BJ (cell line): ENCODE measurements around the gene TBL1X. TPM values are rescaled to one million over a fixed set of nuclear protein-coding genes. Genes with fewer than 3 reads are reported as not detected.
A peak's percentile ranks its signal among the peaks of the same experiment; 100 is the strongest.

Experiments
- CTCF ChIA-PET: fragments of 350-600 bp; formaldehyde crosslinking; extraction: SDS; loops from one replicate; lab custom pipeline; 2021; ENCODE audit warnings: antibody characterized with exemption, inconsistent platforms; lab: Yijun Ruan, JAX
- POLR2A ChIA-PET: fragments of 300-600 bp; sonication (Branson Sonifier 250); formaldehyde crosslinking; extraction: SDS; loops from one replicate; lab custom pipeline; 2021; ENCODE audit warnings: antibody characterized with exemption; lab: Charles Lee
- DNase-seq: peaks from one replicate; pipeline ENCODE4 v3.0.0-alpha.2; 2011; ENCODE audit warnings: low read depth
- H3K27me3 ChIP-seq: 2 replicates; pipeline ENCODE4 v1.6.0; 2011; ENCODE audit warnings: low read length; ENCODE audit not compliant: control insufficient read depth, insufficient read depth
- H3K36me3 ChIP-seq: 2 replicates; pipeline ENCODE4 v1.5.1; 2011; ENCODE audit warnings: low read length; ENCODE audit not compliant: control insufficient read depth, insufficient read depth
- H3K4me3 ChIP-seq: 2 replicates; pipeline ENCODE4 v1.5.1; 2011; ENCODE audit warnings: low read depth, mild to moderate bottlenecking, control low read depth, low read length
- polyA plus RNA-seq: library from polyadenylated mRNA; depleted of rRNA; stranded (reverse); fragments of >200 nt; gene quantifications from 2 replicates; pipeline ENCODE4 v1.2.3, GENCODE V29; 2011
- TF ChIP-seq, protein P1 (sequence below): IDR thresholded peaks from 2 replicates; pipeline ENCODE4 v1.5.1; 2011; ENCODE audit warnings: low read depth, mild to moderate bottlenecking, control low read depth, inconsistent platforms, low read length, moderate library complexity; ENCODE audit not compliant: insufficient read depth

The TBL1X gene
- polyA plus RNA-seq, 1 experiment: 13.2 TPM

DNA sequence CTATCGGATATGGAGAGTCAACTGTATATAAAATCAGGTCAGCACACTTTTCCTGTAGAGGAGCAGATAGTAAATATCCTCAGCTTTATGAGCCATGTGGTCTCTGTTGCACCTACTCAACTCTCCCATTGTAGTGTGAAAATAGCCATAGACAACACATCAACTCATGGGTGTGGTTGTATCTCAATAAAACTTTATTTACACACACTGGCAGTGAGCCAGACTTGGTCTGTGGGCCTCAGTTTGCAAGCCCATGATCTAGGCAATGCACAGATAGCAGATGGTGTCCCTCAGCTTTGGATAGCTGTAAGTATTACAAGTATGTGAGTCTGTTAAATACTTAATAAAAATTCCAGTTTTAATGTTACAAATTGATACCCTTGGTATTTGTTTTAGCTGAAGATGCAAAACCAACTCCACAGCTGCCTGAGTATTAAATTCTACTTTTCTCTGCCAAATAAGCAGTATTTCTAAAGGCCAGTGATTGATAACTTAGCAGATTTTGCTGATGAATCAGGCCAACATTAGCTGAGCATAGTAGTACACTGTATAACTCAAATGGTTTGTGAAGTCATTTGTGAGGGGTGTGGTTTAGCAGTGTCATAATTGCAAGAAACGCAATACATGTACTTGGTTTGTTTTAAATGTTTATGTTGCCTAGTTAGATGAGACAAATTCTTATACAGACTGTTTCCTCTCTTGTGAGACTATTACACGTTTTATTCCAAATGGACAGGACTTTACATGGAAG lies 213.5 kb downstream of the TBL1X start:
- Histone ChIP-seq H3K4me3 (no peak overlapping the region), H3K27me3 (no peaks in the 10 kb centered on the region), H3K36me3 (no peaks in the 10 kb centered on the region)
- ChIA-PET CTCF (interaction anchor here (0.6 kb wide), 1 partner anchor 149 kb away, joined by 3 read pairs; no protein-coding TSS in a partner anchor), POLR2A (no interaction called here)
- DNase-seq: no peak
- TF ChIP-seq, protein P1, sequence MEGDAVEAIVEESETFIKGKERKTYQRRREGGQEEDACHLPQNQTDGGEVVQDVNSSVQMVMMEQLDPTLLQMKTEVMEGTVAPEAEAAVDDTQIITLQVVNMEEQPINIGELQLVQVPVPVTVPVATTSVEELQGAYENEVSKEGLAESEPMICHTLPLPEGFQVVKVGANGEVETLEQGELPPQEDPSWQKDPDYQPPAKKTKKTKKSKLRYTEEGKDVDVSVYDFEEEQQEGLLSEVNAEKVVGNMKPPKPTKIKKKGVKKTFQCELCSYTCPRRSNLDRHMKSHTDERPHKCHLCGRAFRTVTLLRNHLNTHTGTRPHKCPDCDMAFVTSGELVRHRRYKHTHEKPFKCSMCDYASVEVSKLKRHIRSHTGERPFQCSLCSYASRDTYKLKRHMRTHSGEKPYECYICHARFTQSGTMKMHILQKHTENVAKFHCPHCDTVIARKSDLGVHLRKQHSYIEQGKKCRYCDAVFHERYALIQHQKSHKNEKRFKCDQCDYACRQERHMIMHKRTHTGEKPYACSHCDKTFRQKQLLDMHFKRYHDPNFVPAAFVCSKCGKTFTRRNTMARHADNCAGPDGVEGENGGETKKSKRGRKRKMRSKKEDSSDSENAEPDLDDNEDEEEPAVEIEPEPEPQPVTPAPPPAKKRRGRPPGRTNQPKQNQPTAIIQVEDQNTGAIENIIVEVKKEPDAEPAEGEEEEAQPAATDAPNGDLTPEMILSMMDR: no peak

DNA sequence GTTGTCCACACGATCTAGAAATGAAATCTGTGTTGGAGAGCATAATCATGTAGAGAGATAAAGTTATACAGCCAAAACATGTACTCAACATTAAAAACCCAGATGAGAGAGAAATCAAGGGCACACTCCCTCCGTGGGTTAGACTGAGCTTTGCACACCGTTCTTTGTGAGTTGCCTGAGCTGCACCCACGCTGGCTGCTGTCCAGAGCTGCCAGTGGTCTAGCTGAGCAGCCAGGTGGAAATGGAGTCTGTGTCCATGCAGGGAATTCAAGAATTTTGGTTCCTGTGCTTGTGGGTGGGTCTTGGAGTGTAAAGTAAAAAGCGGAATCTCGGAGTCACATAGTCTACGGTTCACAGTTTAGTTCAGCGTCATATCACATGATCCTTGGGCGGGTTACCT lies 216.2 kb downstream of the TBL1X start:
- Histone ChIP-seq H3K36me3 (no peaks in the 10 kb centered on the region), H3K4me3 (no peak overlapping the region), H3K27me3 (no peaks in the 10 kb centered on the region)
- TF ChIP-seq, protein P1: no peak
- POLR2A ChIA-PET: no interaction called here
- DNase-seq: no peak
- CTCF ChIA-PET: no interaction called here

DNA sequence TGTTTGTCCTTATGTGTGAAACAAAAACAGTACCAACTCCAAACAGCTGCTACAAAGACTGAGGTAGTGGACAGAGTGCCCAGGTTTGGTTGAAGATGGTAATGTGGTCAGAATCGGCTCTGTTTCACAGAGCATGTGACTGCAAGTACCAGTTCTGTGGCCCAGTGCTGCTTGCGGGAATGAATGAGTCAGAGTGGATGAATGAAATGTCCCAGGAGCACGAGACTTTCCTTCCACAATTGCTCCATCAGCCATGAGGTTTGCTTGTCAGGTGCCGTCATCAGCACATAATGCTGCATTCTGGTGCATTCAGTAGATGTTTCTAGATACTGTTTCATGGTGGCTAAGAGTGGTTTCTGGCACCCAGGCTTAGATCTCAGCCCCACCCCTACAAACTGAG lies 216.6 kb downstream of the TBL1X start:
- Histone ChIP-seq H3K27me3 (no peaks in the 10 kb centered on the region), H3K36me3 (no peaks in the 10 kb centered on the region), H3K4me3 (no peak overlapping the region)
- ChIA-PET POLR2A (no interaction called here), CTCF (no interaction called here)
- TF ChIP-seq, protein P1: no peak
- no peak for DNase-seq

DNA sequence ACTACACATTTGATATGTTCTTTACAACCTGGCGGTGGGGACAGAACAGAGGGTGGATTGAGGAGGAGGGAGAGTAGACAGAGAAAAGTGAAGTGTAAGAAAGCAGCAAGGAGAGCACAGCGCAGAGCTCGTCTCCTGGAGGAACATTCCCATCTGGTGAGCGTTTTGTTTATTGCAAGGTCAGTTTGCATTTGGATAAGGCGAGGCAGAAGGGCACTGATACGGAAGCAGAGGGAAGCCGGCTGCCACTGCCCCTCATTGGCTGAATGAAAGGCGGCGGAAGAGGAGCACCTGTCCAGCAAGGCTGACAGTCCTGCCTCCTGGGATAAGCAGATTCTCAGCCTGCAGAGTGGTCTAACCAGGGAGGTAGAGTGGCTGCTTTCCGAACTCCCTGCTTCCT lies 217.6 kb downstream of the TBL1X start:
- POLR2A ChIA-PET: no interaction called here
- CTCF ChIA-PET: interaction anchor here (0.6 to 1.0 kb wide), 2 partner anchors 170 to 866 kb away, joined by 4 read pairs; no protein-coding TSS in a partner anchor
- TF ChIP-seq, protein P1: peak; percentile 16; the same call in 1 of the 2 replicates

DNA sequence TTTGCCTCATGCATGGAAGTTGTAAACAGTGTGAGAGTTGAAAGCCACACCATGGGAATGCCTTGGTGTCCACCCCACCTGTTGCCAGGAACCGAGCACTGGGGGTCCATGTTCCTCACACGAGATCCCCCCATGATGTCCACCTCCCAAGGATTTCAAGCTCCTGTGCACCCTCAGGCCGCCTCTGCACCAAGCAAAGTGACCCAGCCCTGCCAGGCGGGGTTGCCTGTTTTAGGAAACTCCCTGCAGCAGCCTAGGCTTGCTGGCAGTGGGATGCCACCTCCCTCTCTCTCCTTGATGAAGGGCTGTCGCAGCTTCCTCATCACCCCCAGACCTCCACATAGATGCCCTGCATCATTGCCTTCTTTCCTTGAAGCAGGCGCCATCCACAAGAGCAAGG lies 218.0 kb downstream of the TBL1X start:
- TF ChIP-seq, protein P1: no peak
- no peaks in the 10 kb centered on the region for H3K36me3 ChIP-seq
- POLR2A ChIA-PET: no interaction called here
- no peak overlapping the region for H3K4me3 ChIP-seq
- no peaks in the 10 kb centered on the region for H3K27me3 ChIP-seq
- CTCF ChIA-PET: interaction anchor here (1.0 kb wide), 1 partner anchor 867 kb away, joined by 4 read pairs; no protein-coding TSS in a partner anchor
- DNase-seq: no peak

More for the DNA sequence above, 217.6 kb downstream of the TBL1X start:
- no peaks in the 10 kb centered on the region for H3K27me3 ChIP-seq
- no peak for DNase-seq
- no peaks in the 10 kb centered on the region for H3K36me3 ChIP-seq
- no peak overlapping the region for H3K4me3 ChIP-seq
